ENCODE data around the gene MYOT.

Gene MYOT

GRCh38 chr5:137901011-137901817 lies 33.6 kb downstream of the MYOT start:
- DNase-seq (ENCODE audit: low read depth): no peak

GRCh38 chr5:137902408-137903133 lies 34.9 kb downstream of the MYOT start:
- DNase-seq (ENCODE audit: low read depth): no peak

GRCh38 chr5:137914758-137915157 lies 47.1 kb downstream of the MYOT start:
- no peak for DNase-seq (ENCODE audit: low read depth)

GRCh38 chr5:137916923-137917322 lies 49.3 kb downstream of the MYOT start:
- DNase-seq (ENCODE audit: low read depth): no peak

- no peak for DNase-seq (ENCODE audit: low read depth)
These were observed 54.3 kb downstream of the MYOT start for GRCh38 chr5:137921931-137922330.

- no peak for DNase-seq (ENCODE audit: low read depth)
These were observed 56.2 kb downstream of the MYOT start for GRCh38 chr5:137923856-137924255.

GRCh38 chr5:137932800-137933199 lies 65.1 kb downstream of the MYOT start:
- no peak for DNase-seq (ENCODE audit: low read depth)

- DNase-seq (ENCODE audit: low read depth): no peak
These were observed 65.8 kb downstream of the MYOT start for GRCh38 chr5:137933491-137933911.

GRCh38 chr5:137935190-137935589 lies 67.5 kb downstream of the MYOT start:
- no peak for DNase-seq (ENCODE audit: low read depth)

GRCh38 chr5:137935694-137936093 lies 68.0 kb downstream of the MYOT start:
- DNase-seq (ENCODE audit: low read depth): no peak

Measured in activated T-cell treated with anti-CD3 and anti-CD28 coated beads for 48 hours (primary cell).